ENCODE data around the gene PAM16.
"Not testable (repeated sequence)": the region's sequence is repeated elsewhere in the genome, so short reads cannot be mapped to it uniquely, and the experiment has no call there.

The PAM16 gene

DNA sequence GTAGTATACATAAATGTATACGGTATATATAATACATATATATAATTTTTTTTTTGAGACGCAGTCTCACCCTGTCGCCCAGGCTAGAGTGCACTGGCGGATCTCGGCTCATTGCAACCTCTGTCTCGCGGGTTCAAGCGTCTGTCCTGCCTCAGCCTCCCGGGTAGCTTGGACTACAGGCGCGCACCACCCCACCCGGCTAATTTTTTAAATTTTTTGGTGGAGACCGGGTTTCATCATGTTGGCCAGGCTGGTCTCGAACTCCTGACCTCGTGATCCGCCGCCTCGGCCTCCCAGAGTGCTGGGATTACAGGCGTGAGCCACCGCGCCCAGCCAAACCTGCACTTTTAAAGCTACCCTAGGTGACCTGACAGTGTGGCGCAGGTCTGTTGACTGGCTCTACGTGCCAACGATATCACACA, 745 bp downstream of the PAM16 start:
- no peak for DNase-seq

DNA sequence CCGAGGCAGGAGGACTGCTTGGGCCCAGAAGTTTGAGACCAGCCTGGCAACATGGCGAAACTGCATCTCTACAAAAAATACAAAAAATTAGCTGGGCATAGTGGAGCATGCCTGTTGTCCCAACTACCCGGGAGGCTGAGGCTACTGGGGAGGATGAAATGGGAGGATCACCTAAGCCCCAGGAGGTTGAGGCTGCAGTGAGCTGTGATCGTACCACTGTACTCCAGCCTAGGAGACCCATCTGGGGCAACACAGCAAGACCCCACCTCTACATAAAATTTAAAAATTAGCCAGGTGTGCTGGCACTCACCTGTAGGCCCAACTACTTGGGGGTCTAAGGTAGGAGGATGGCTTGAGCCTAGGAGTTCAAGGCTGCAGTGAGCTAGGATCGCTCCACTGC, 1.8 kb downstream of the PAM16 start:
- DNase-seq: no peak

- no peak for DNase-seq
These were observed 3.2 kb downstream of the PAM16 start for GRCh38 chr16:4347765-4348509.

DNA sequence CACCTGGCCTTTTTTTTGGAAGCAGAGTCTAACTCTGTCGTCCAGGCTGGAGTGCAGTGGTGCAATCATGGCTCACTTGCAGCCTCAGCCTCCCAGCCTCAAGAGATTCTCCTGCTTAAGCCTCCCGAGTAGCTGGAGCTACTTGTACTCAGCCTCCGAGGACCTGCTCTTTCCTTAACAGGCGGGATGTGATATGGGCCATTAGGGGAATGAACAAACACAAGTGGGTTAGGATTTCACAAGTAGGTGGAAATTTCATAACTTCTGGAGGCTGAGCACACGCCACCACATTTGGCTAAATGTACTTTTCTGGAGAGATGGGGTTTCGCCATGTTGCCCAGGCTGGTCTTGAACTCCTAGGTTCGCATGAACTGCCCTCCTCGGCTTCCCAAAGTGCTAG, 4.1 kb downstream of the PAM16 start:
- no peak for DNase-seq

- no peak for DNase-seq
These were observed 5.0 kb downstream of the PAM16 start for GRCh38 chr16:4345836-4346781.

DNA sequence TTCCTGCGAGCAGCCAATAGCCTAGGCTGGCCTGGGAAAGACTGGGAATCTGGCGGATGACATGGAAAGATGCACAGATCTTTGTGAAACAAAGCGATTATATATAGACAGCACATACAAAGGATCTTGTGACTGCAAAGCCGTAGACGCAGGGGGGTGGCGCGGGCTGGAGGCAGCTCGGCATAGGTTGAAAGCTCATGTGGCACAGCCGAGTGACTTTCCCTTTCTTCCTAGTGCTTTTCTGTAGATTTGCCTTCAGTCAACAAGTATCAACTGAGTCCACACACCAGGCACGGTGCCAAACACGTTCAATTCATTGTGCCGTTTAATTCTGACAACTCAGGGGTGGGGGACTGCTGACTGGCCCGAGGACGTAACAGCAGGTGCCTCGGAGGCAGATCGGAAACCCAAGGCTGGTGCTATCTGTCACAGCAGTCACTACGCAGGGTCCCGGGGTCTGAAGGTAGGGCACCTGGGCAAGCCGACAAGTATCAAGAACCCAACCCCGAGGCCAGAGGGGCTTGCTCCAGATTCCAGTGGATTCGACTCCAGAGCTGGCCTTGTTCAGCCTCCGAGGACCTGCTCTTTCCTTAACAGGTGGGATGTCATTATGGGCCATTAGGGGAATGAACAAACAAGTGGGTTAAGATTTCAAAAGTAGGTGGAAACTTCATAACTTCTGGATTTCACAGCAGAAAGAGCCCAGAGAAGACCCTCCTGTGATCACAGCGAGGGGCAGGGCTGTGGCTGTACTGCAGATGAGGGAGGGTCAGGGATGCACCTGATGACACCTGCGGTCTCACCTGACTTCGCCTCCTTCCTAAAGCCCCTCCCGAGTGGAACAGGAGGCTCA, 5.9 kb downstream of the PAM16 start:
- no peak for DNase-seq

DNA sequence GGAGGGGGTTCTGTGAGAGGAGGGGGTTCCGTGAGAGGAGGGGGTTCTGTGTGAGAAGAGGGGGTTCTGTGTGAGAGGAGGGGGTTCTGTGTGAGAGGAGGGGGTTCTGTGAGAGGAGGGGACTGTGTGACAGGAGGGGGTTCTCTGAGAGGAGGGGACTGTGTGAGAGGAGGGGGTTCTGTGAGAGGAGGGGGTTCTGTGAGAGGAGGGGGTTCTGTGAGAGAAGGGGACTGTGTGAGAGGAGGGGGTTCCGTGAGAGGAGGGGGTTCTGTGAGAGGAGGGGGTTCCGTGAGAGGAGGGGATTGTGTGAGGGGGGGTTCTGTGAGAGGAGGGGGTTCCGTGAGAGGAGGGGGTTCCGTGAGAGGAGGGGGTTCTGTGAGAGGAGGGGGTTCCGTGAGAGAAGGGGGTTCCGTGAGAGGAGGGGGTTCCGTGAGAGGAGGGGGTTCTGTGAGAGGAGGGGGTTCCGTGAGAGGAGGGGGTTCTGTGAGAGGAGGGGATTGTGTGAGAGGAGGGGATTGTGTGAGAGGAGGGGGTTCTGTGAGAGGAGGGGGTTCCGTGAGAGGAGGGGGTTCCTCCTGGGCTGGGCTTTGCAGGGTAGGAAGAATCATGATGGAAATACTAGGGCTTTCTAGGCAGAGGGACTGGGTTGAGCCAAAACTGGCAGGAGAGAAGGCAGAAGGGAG, 6.7 kb downstream of the PAM16 start:
- not testable (repeated sequence) for DNase-seq

- DNase-seq: no peak
These were observed 8.0 kb downstream of the PAM16 start for GRCh38 chr16:4342866-4343744.

DNA sequence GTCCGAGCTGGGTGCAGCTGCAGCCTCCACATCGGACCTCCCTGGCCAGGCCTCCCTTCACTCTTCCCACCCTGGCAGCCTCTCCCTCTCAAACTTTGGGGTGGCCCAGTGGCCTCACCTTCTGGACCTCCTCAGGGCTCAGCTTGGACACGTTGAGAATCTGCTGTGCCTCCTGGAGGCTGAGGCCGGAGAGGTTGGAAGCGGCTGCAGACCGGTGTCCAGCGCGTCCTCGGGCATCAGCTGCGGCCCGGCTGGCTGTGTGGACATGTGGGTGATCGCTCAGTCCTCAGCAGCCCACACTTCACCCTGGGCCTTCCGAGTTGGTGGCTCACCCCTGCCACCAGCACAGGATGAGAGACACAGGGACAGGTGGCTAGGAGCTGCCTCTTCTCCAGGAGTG, 9.9 kb downstream of the PAM16 start:
- DNase-seq: no peak

DNA sequence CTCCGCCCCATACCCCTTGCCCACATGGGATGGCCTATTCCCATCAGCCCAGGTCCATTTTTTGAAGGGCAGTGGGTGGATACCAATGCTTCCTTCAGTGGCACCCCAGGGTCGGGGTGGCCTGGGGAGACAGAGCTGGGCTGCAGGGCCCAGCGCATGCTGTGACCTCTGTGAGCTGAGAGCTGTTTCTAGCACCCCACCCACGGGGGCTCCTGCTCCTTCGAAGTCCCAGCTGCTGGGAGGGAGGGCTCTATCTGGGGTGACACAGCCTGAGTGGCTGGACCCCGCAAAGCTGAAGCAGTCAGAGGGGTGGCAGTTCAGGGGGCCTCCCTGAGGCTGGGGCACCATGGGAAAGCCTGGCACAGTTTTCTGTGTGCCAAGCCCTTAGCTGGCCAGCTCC, 10.7 kb downstream of the PAM16 start:
- no peak for DNase-seq

DNA sequence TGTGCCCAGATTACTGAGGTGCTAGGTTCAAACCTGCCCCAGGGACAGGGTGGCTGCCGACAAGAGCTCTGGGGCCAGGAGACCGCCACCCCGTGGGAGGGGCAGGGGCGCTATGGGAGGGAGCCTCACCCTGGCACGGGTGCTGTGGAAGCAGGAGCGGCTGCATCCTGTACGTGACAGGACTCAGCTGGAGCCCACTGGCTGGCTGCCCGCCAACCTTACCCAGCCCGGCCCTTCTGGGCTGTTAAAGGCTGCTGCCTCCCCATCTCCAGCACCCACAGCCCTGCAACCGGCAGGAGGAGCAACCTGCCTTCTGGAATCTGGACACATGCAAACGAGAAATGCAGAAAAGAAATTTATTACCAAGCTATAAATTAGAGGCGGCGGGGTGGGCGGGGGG, 11.2 kb downstream of the PAM16 start:
- DNase-seq: no peak

- no peak for DNase-seq
These were observed 11.7 kb downstream of the PAM16 start for GRCh38 chr16:4339455-4339854.

DNA sequence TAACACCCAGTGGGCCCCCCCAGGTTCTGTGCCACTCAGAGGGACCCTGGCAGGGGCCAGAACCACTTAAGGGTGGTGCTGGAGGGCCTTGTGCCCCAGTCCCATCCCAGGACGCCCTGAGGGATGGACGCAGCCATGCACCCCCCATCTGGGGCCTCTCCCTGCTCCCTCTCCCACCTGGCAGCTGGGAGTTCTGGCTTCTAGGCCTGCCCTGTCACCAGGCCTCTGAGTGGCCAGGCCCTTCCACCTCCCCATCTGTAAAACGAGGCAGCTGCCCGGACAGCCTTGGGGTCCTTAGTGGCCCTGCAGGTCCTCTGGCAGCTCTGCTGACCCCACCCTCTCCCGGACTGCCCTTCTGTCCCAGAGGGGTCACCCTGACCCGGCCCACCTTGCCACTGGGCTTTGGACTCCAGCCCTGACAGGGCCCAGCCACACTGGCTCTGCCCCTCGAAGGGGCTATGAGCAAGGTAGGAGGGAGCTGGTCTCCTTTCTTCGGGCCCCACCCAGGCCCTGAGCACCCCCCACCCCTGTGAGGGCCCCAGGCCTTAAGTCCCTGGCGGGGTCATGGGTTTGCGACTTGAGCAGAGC, 12.3 kb downstream of the PAM16 start:
- DNase-seq: no peak

- DNase-seq: no peak
These were observed 13.0 kb downstream of the PAM16 start for GRCh38 chr16:4338125-4338582.

DNA sequence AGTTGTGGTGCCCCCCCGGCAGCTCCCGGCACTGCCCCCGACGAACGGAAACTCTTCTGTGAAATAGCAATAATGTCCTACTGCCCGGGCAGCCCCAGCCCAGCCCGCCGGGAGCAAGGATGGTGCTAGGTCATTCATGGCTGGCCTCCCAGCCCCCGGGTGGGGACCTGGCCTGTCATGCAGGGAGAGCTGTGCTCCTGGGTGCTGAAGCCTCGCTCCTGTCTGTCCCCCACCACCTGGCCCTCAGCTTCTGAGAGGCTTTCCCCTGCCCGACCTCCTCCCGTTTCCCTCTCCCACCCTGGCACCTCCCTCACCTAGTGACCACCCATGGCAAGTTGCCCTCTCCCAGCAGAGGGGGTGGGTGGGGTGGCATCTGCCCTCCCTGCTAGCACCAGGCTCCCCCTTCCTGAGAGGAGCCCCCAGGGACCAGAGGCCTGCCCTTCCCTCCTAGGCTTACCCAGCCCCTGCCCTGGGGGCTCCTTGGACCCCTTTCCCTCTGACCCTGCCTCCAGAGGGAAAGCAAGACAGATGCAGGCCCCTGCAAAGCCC, 13.5 kb downstream of the PAM16 start:
- no peak for DNase-seq

DNA sequence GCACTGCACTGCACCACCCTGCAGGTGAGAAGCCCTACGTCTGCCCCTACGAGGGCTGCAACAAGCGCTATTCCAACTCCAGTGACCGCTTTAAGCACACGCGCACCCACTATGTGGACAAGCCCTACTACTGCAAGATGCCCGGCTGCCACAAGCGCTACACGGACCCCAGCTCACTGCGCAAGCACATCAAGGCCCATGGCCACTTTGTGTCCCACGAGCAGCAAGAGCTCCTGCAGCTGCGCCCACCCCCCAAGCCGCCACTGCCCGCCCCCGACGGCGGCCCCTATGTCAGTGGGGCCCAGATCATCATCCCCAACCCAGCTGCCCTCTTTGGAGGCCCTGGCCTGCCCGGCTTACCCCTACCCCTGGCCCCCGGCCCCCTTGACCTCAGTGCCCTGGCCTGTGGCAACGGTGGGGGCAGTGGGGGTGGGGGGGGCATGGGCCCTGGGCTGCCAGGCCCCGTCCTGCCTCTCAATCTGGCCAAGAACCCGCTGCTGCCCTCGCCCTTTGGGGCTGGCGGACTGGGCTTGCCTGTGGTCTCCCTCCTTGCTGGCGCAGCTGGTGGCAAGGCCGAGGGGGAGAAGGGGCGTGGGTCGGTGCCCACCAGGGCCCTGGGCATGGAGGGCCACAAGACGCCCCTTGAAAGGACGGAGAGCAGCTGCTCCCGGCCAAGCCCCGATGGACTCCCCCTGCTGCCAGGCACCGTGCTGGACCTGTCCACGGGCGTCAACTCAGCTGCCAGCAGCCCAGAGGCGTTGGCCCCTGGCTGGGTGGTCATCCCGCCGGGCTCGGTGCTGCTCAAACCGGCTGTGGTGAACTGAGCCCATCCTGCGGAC, 14.2 kb downstream of the PAM16 start:
- DNase-seq: no peak

DNA sequence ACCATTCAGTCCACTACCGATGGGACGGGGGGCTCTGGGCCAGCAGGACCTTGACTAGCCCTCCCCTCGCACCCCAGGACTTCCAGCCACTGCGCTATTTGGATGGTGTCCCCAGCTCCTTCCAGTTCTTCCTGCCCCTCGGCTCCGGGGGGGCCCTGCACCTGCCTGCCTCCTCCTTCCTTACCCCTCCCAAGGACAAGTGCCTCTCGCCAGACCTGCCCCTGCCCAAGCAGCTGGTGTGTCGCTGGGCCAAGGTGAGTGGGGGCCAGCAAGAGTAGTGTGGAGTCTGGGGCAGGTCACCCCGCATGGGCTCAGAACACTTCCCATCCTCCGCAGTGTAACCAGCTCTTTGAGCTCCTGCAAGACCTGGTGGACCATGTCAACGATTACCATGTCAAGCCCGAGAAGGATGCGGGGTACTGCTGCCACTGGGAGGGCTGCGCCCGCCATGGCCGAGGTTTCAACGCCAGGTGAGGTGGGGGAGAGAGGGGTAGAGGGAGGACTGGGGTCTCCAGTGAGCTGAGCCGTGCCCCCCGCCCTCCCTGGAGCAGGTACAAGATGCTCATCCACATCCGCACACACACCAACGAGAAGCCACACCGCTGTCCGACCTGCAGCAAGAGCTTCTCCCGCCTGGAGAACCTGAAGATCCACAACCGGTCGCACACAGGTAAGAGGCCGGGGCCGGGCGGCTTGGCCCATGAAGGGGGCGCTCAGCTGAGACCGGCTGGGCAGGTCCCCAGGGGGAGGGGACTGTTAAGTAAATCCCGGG, 16.2 kb downstream of the PAM16 start:
- no peak for DNase-seq

DNA sequence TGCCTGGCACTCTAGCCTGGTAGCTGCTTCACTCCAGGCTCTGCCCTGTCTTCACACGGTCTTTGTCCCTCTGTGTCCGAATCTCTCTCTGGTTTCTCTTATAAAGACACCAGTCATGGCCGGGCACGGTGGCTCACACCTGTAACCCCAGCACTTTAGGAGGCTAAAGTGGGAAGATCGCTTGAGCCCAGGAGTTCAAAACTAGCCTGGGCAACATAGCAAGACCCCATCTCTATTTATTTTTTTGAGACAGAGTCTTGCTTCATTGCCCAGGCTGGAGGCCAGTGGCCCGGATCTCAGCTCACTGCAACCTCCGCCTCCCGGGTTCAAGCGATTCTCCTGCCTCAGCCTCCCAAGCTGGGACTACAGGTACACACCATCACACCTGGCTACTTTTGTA, 17.4 kb downstream of the PAM16 start:
- DNase-seq: not testable (repeated sequence)

- DNase-seq: no peak
These were observed 17.8 kb downstream of the PAM16 start for GRCh38 chr16:4333308-4333638.
